ENCODE data around the gene HBE1. TPM values are rescaled to one million over a fixed set of nuclear protein-coding genes. Genes with fewer than 3 reads are reported as not detected.
"Not testable (repeated sequence)": the region's sequence is repeated elsewhere in the genome, so short reads cannot be mapped to it uniquely, and the experiment has no call there.

The HBE1 gene
- total RNA-seq, 2 experiments from 2014 or later: not detected

- POLR2A ChIA-PET, CTCF ChIA-PET: not testable (repeated sequence)
Measured at GRCh38 chr11:5254646-5255413, 14.9 kb downstream of the HBE1 start, which contains the start of gene HBG2. HBG2 (minus strand) TSS chr11:5254781; CDS start chr11:5254728, 53 bp downstream.

GRCh38 chr11:5254023-5254422 is 15.7 kb downstream of the HBE1 start:
- CTCF ChIA-PET, POLR2A ChIA-PET: not testable (repeated sequence)

- CTCF ChIA-PET, POLR2A ChIA-PET: not testable (repeated sequence)
Measured at GRCh38 chr11:5253440-5253839, 16.3 kb downstream of the HBE1 start.

- ChIA-PET POLR2A (no interaction called here), CTCF (no interaction called here)
Measured at GRCh38 chr11:5252919-5253265, 16.9 kb downstream of the HBE1 start.

GRCh38 chr11:5252192-5252918 is 17.4 kb downstream of the HBE1 start:
- ChIA-PET CTCF (no interaction called here), POLR2A (no interaction called here)

- ChIA-PET POLR2A (no interaction called here), CTCF (no interaction called here)
Measured at GRCh38 chr11:5251746-5252145, 18.0 kb downstream of the HBE1 start.

GRCh38 chr11:5250543-5251204 is 19.1 kb downstream of the HBE1 start:
- CTCF ChIA-PET: no interaction called here

GRCh38 chr11:5249807-5250396 is 19.8 kb downstream of the HBE1 start, which contains the start of gene HBG1:
HBG1 (minus strand) TSS chr11:5249857; CDS start chr11:5249804, 53 bp downstream.
- CTCF ChIA-PET, POLR2A ChIA-PET: not testable (repeated sequence)

More at GRCh38 chr11:5250543-5251204, 19.1 kb downstream of the HBE1 start:
- POLR2A ChIA-PET: no interaction called here

- CTCF ChIA-PET, POLR2A ChIA-PET: not testable (repeated sequence)
Measured at GRCh38 chr11:5248498-5248897, 21.2 kb downstream of the HBE1 start.

GRCh38 chr11:5247472-5248192 is 22.1 kb downstream of the HBE1 start:
- ChIA-PET CTCF (no interaction called here), POLR2A (no interaction called here)

- POLR2A ChIA-PET: no interaction called here
- CTCF ChIA-PET: no interaction called here
Measured at GRCh38 chr11:5246772-5247471, 22.8 kb downstream of the HBE1 start.

- ChIA-PET CTCF (no interaction called here), POLR2A (no interaction called here)
Measured at GRCh38 chr11:5245155-5245554, 24.6 kb downstream of the HBE1 start.

GRCh38 chr11:5243816-5244180 is 25.9 kb downstream of the HBE1 start:
- ChIA-PET POLR2A (interaction anchor here (0.6 kb wide), 1 partner anchor 1095 kb away, joined by 3 read pairs; no protein-coding TSS in a partner anchor), CTCF (no interaction called here)

- ChIA-PET CTCF (no interaction called here), POLR2A (interaction anchor here (0.6 kb wide), 1 partner anchor 1094 kb away, joined by 3 read pairs; no protein-coding TSS in a partner anchor)
Measured at GRCh38 chr11:5242933-5243815, 26.6 kb downstream of the HBE1 start.

GRCh38 chr11:5242208-5242607 is 27.5 kb downstream of the HBE1 start:
- POLR2A ChIA-PET: no interaction called here
- CTCF ChIA-PET: no interaction called here

GRCh38 chr11:5241458-5241857 is 28.3 kb downstream of the HBE1 start:
- CTCF ChIA-PET: no interaction called here

GRCh38 chr11:5240458-5240857 is 29.3 kb downstream of the HBE1 start:
- ChIA-PET POLR2A (no interaction called here), CTCF (no interaction called here)

More at GRCh38 chr11:5241458-5241857, 28.3 kb downstream of the HBE1 start:
- POLR2A ChIA-PET: no interaction called here

GRCh38 chr11:5240056-5240455 is 29.7 kb downstream of the HBE1 start:
- POLR2A ChIA-PET: no interaction called here
- CTCF ChIA-PET: no interaction called here
